GM23338 (cell line): ENCODE data around the gene ECHDC1. TPM values are rescaled to one million over a fixed set of nuclear protein-coding genes. Genes with fewer than 3 reads are reported as not detected.

Source experiments
- ATAC-seq: fragments of 200-7000 bp; cut with Tn5 transposase; 3 replicates; pipeline ENCODE4 v1.9.1; 2020
- DNase-seq: peaks from one replicate; pipeline ENCODE4 v3.0.0-alpha.2; 2015; ENCODE audit warnings: low spot score
- H2AFZ ChIP-seq: fragments of 200-600 bp; sonication (generic); 2 replicates; pipeline ENCODE4 v1.8.0; 2016; ENCODE audit warnings: antibody characterized with exemption, mild to moderate bottlenecking, moderate library complexity
- H3F3A ChIP-seq: fragments of 200-600 bp; sonication (generic); replicated peaks from 2 replicates; pipeline ENCODE4 v1.8.0; 2017; ENCODE audit warnings: antibody characterized with exemption, mixed run types, low read depth
- H3K27ac ChIP-seq: fragments of 200-600 bp; sonication (generic); 2 replicates; pipeline ENCODE4 v1.6.1; 2016; ENCODE audit warnings: low read depth
- H3K27me3 ChIP-seq: fragments of 200-600 bp; sonication (generic); 2 replicates; pipeline ENCODE4 v1.8.0; 2016; ENCODE audit warnings: mild to moderate bottlenecking, mixed run types, moderate library complexity; ENCODE audit not compliant: insufficient read depth
- H3K36me3 ChIP-seq: fragments of 200-600 bp; sonication (generic); 2 replicates; pipeline ENCODE4 v1.8.0; 2016; ENCODE audit warnings: mild to moderate bottlenecking; ENCODE audit not compliant: insufficient read depth
- H3K4me1 ChIP-seq: fragments of 200-600 bp; sonication (generic); 2 replicates; pipeline ENCODE4 v1.8.0; 2016; ENCODE audit warnings: mild to moderate bottlenecking, moderate library complexity; ENCODE audit not compliant: insufficient read depth
- H3K4me2 ChIP-seq: fragments of 200-600 bp; sonication (generic); 2 replicates; pipeline ENCODE4 v1.7.1; 2017; ENCODE audit warnings: mixed run types
- H3K4me3 ChIP-seq: fragments of 200-600 bp; sonication (generic); 2 replicates; pipeline ENCODE4 v1.6.1; 2016; ENCODE audit warnings: mixed run types
- H3K79me2 ChIP-seq: fragments of 200-600 bp; sonication (generic); replicated peaks from 2 replicates; pipeline ENCODE4 v1.8.0; 2017; ENCODE audit warnings: mild to moderate bottlenecking; ENCODE audit not compliant: insufficient read depth
- H3K9me2 ChIP-seq: fragments of 200-600 bp; sonication (generic); 2 replicates; pipeline ENCODE4 v1.8.0; 2017; ENCODE audit not compliant: insufficient read depth
- H4K20me1 ChIP-seq: fragments of 200-600 bp; sonication (generic); replicated peaks from 2 replicates; pipeline ENCODE4 v1.8.0; 2017; ENCODE audit warnings: mild to moderate bottlenecking; ENCODE audit not compliant: insufficient read depth
- H3K27ac Mint-ChIP-seq: 2 replicates; pipeline ENCODE4 v1.8.0; 2020; ENCODE audit warnings: inconsistent platforms, mild to moderate bottlenecking, moderate library complexity, mixed read lengths
- H3K27me3 Mint-ChIP-seq: 3 replicates; pipeline ENCODE4 v1.8.0; 2022; ENCODE audit warnings: low read depth, mild to moderate bottlenecking, moderate library complexity, mixed read lengths, inconsistent platforms; ENCODE audit not compliant: insufficient read depth, poor library complexity
- H3K36me3 Mint-ChIP-seq: 3 replicates; pipeline ENCODE4 v1.8.0; 2021; ENCODE audit warnings: low read depth, mild to moderate bottlenecking, inconsistent platforms, moderate library complexity, mixed read lengths
- H3K4me1 Mint-ChIP-seq: 3 replicates; pipeline ENCODE4 v1.8.0; 2020; ENCODE audit warnings: mild to moderate bottlenecking, inconsistent platforms, mixed read lengths
- H3K4me3 Mint-ChIP-seq: 3 replicates; pipeline ENCODE4 v1.8.0; 2021; ENCODE audit warnings: moderate library complexity, mild to moderate bottlenecking, inconsistent platforms, mixed read lengths
- H3K9me3 Mint-ChIP-seq: 3 replicates; pipeline ENCODE4 v1.8.0; 2020; ENCODE audit warnings: moderate library complexity, mild to moderate bottlenecking, inconsistent platforms, mixed read lengths
- CREB1 ChIP-seq: fragments of 250-450 bp; sonication (Bioruptor Pico); IDR thresholded peaks from 2 replicates; pipeline ENCODE4 v1.5.0; 2020; ENCODE audit warnings: low read depth, mild to moderate bottlenecking, moderate library complexity
- CTCF ChIP-seq, 2 experiments: fragments of 200-600 bp in 1 of 2; sonication (generic) in 1 of 2; conservative IDR thresholded peaks; 2 replicates each; pipeline versions ENCODE4 v1.5.1 to v1.6.1; 2016 to 2017; ENCODE audit warnings: antibody characterized with exemption in 2 of 2, low read depth in 2 of 2, mild to moderate bottlenecking in 2 of 2, moderate library complexity in 1 of 2
- ETS1 ChIP-seq: IDR thresholded peaks from 2 replicates; pipeline ENCODE4 v1.6.1; 2016; ENCODE audit warnings: antibody characterized with exemption
- EZH2 ChIP-seq: fragments of 200-600 bp; sonication (generic); IDR thresholded peaks from one replicate; pipeline ENCODE4 v1.8.0; 2017; ENCODE audit warnings: antibody characterized with exemption, mild to moderate bottlenecking, low read depth; ENCODE audit not compliant: unreplicated experiment
- JUNB ChIP-seq: IDR thresholded peaks from one replicate; pipeline ENCODE4 v1.6.1; 2016; ENCODE audit warnings: antibody characterized with exemption; ENCODE audit not compliant: unreplicated experiment
- POLR2AphosphoS5 ChIP-seq: IDR thresholded peaks from 2 replicates; pipeline ENCODE4 v1.6.1; 2016; ENCODE audit warnings: antibody characterized with exemption, low read depth
- ZNF114 ChIP-seq: fragments of 250-450 bp; sonication (Bioruptor Pico); IDR thresholded peaks from 2 replicates; pipeline ENCODE4 v1.5.0; 2020; ENCODE audit warnings: mild to moderate bottlenecking, moderate library complexity
- ZNF331 ChIP-seq: fragments of 250-450 bp; sonication (Bioruptor Pico); IDR thresholded peaks from 2 replicates; pipeline ENCODE4 v1.5.0; 2020; ENCODE audit warnings: low read depth, mild to moderate bottlenecking, moderate library complexity
- polyA plus RNA-seq: library from polyadenylated mRNA; unstranded; fragments of >200 nt; fragmentation: Nextera tagmentation; extraction: Ambion mirVana; gene quantifications from 2 replicates; pipeline ENCODE4 v1.2.1, GENCODE V29; 2016
- total RNA-seq: library from RNA; depleted of rRNA; stranded (reverse); fragments of >200 nt; shearing (Covaris generic); gene quantifications from 2 replicates; pipeline ENCODE4 v1.2.3, GENCODE V29; 2014

Gene ECHDC1
- total and polyA plus RNA-seq, 2 experiments from 2014 or later = 65.8 to 98.4 TPM

GRCh38 chr6:127249621-127250020 lies 93.8 kb downstream of the ECHDC1 start (continued):
- TF ChIP-seq ETS1 = no peak

GRCh38 chr6:127247114-127248096 lies 96.0 kb downstream of the ECHDC1 start:
- H3K4me2 ChIP-seq = no peak overlapping the region
- Mint-ChIP-seq H3K27me3 (no peaks in the 10 kb centered on the region), H3K36me3 (no peaks in the 10 kb centered on the region)

More at GRCh38 chr6:127247114-127248096, 96.0 kb downstream of the ECHDC1 start:
- Histone ChIP-seq H3K27me3 (no peaks in the 10 kb centered on the region), H3K79me2 (no peaks in the 10 kb centered on the region), H3K4me3 (no peak overlapping the region), H2AFZ (no peak overlapping the region), H3K27ac (no peak overlapping the region), H3F3A (no peaks in the 10 kb centered on the region), H3K36me3 (no peaks in the 10 kb centered on the region), H4K20me1 (no peaks in the 10 kb centered on the region), H3K4me1 (no peaks in the 10 kb centered on the region), H3K9me2 (no peaks in the 10 kb centered on the region)
- no peak overlapping the region for H3K4me3 Mint-ChIP-seq
- no peaks in the 10 kb centered on the region for H3K9me3 Mint-ChIP-seq
- no peaks in the 10 kb centered on the region for H3K4me1 Mint-ChIP-seq
- ATAC-seq (no peak), DNase-seq (no peak)
- no peak for TF ChIP-seq CTCF (conservative IDR thresholded peaks at IDR 0.05; ENCODE audit: low read depth in 2 of 2)
- TF ChIP-seq ETS1 = no peak
- no peak for TF ChIP-seq EZH2
- TF ChIP-seq POLR2AphosphoS5 = no peak
- TF ChIP-seq JUNB = no peak
- TF ChIP-seq ZNF331 = no peak
- TF ChIP-seq ZNF114 = no peak
- no peak for TF ChIP-seq CREB1 (CRISPR knock-in tag)
- no peak overlapping the region for H3K27ac Mint-ChIP-seq
